Measurements from ENCODE around the gene VEZT.
"Not testable (repeated sequence)": the region's sequence is repeated elsewhere in the genome, so short reads cannot be mapped to it uniquely, and the experiment has no call there.

VEZT gene

GRCh38 chr12:95322326-95322725 is 104.7 kb downstream of the VEZT start:
- DNase-seq = no peak

DNA sequence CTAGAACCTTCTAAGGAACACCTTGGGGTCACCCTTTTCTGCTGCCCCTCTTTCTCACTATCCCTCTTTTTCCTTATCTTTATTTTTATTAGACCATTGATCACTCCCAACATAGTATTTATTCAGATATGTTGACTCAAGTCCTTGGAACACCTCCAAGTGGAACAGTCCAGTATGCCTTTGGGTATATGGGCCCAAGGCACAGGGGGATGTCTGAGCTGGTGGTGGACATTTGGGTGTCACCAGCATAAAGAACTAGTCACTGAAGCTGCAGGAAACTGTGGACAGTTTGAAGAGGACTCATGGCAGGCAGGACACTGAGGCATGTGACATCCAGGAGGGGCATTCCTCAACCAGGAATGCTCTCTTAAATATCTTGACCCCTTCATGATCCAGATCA is 105.6 kb downstream of the VEZT start:
- no peak for DNase-seq

GRCh38 chr12:95324246-95324645 is 106.6 kb downstream of the VEZT start:
- DNase-seq = not testable (repeated sequence)

GRCh38 chr12:95325501-95325900 is 107.9 kb downstream of the VEZT start:
- DNase-seq = no peak

- DNase-seq = no peak
Observed at GRCh38 chr12:95326445-95326844, 108.8 kb downstream of the VEZT start.

GRCh38 chr12:95326855-95327254 is 109.2 kb downstream of the VEZT start:
- DNase-seq = no peak

DNA sequence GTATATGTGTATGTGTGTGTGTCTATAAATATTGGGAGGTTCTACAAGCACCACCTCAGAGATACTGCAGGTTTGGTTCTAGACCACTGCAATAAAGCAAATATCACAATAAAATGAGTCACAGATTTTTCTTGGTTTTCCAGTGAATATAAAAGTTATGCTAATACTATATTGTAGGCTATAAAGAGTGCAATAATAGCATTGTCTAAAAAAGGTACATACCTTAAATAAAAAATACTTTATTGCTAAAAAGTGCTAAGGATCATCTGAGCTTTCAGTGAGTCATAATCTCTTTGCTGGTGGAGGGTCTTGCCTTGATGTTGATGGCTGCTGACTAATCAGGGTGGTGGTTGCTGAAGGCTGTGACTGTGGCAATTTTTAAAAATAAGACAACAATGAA is 111.1 kb downstream of the VEZT start:
- no peak for DNase-seq

DNA sequence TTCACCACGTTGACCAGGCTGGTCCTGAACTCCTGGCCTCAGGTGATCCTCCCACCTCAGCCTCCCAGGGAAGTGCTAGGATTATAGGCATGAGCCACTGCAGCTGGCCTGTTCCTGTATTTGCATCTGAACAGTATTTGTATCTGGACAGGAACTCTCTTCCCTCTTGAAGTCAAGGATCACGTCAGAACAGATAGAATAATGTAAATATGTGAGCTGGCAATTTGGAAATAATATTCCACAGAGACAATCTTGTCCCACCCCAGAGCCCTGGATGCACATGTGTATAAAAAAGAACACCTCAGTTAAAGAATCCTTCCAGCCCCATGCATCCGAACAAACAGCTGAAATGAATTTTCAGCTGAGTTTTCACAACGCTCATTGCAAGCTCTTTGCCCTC is 118.3 kb downstream of the VEZT start:
- no peak for DNase-seq

GRCh38 chr12:95336387-95337067 is 118.9 kb downstream of the VEZT start:
- DNase-seq = no peak

- DNase-seq = no peak
Observed at GRCh38 chr12:95337146-95337545, 119.5 kb downstream of the VEZT start.

GRCh38 chr12:95339086-95339788 is 121.6 kb downstream of the VEZT start:
- DNase-seq = no peak

GRCh38 chr12:95342008-95342407 is 124.4 kb downstream of the VEZT start:
- no peak for DNase-seq

GRCh38 chr12:95343461-95344230 is 126.0 kb downstream of the VEZT start:
- no peak for DNase-seq

GRCh38 chr12:95349291-95349690 is 131.7 kb downstream of the VEZT start:
- no peak for DNase-seq

DNA sequence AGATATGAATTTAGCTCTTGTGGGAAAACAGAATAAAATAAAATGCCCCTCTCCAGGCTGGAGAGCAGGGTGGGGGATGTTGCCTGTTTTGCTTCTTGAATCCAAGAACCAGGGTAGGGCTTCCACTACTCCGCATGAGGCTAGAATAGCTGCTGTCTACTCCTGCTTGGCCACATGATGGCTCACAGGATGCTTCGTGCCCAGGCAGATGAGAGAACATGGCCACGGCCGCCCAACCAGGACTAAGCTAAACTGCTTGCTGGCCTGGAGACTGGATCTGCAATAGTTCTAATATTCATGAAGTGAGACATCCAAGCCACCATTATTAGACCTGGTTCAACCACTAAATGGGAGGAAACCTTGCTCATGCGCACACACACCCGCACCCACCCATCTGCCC is 134.1 kb downstream of the VEZT start:
- DNase-seq = no peak
